ENCODE results near the gene SCRN2. TPM values are rescaled to one million over a fixed set of nuclear protein-coding genes. Genes with fewer than 3 reads are reported as not detected.

SCRN2 gene
- total and polyA plus RNA-seq, 2 experiments from 2014 or later = 40.6 to 45.5 TPM

DNA sequence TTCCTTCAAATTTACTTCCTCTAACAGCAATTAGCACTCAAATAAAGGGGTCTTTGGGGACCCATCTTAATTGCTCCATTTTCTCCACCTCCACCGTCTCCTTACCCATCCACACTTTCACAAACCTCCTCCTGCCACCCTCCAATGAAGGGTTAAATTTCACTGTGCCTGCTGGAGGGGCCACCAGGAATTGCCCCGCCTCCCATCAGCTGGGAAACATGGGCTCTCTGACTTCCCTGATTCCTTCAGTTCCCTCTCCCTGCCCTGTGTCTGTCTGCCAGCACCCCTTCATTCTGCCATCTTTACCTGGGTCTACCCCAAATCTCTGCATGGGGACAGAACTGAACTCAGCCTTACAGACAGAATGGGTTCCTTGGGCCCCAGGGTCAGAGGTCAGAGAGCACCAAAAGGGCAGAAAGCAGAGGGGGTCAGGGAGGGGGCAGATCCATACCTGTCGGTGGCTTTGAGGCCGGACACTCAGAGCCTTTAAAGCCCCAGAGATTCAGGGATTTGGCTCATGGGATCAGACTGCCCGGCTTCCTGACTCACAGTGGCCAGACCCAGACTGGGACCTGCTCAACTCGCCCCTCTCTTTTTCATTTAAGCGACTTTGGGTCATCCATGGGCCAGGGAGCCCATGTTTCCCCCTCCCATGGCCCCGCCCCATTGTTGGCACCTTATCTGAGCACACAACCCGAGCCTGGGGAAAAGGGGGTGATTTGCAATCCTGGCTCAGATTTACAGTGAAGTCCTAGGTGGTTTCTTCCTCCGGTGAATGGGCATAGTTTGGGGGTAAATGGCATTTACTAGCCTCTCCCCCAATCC lies 37.3 kb upstream of the SCRN2 start (continued):
- TF ChIP-seq, protein P1, sequence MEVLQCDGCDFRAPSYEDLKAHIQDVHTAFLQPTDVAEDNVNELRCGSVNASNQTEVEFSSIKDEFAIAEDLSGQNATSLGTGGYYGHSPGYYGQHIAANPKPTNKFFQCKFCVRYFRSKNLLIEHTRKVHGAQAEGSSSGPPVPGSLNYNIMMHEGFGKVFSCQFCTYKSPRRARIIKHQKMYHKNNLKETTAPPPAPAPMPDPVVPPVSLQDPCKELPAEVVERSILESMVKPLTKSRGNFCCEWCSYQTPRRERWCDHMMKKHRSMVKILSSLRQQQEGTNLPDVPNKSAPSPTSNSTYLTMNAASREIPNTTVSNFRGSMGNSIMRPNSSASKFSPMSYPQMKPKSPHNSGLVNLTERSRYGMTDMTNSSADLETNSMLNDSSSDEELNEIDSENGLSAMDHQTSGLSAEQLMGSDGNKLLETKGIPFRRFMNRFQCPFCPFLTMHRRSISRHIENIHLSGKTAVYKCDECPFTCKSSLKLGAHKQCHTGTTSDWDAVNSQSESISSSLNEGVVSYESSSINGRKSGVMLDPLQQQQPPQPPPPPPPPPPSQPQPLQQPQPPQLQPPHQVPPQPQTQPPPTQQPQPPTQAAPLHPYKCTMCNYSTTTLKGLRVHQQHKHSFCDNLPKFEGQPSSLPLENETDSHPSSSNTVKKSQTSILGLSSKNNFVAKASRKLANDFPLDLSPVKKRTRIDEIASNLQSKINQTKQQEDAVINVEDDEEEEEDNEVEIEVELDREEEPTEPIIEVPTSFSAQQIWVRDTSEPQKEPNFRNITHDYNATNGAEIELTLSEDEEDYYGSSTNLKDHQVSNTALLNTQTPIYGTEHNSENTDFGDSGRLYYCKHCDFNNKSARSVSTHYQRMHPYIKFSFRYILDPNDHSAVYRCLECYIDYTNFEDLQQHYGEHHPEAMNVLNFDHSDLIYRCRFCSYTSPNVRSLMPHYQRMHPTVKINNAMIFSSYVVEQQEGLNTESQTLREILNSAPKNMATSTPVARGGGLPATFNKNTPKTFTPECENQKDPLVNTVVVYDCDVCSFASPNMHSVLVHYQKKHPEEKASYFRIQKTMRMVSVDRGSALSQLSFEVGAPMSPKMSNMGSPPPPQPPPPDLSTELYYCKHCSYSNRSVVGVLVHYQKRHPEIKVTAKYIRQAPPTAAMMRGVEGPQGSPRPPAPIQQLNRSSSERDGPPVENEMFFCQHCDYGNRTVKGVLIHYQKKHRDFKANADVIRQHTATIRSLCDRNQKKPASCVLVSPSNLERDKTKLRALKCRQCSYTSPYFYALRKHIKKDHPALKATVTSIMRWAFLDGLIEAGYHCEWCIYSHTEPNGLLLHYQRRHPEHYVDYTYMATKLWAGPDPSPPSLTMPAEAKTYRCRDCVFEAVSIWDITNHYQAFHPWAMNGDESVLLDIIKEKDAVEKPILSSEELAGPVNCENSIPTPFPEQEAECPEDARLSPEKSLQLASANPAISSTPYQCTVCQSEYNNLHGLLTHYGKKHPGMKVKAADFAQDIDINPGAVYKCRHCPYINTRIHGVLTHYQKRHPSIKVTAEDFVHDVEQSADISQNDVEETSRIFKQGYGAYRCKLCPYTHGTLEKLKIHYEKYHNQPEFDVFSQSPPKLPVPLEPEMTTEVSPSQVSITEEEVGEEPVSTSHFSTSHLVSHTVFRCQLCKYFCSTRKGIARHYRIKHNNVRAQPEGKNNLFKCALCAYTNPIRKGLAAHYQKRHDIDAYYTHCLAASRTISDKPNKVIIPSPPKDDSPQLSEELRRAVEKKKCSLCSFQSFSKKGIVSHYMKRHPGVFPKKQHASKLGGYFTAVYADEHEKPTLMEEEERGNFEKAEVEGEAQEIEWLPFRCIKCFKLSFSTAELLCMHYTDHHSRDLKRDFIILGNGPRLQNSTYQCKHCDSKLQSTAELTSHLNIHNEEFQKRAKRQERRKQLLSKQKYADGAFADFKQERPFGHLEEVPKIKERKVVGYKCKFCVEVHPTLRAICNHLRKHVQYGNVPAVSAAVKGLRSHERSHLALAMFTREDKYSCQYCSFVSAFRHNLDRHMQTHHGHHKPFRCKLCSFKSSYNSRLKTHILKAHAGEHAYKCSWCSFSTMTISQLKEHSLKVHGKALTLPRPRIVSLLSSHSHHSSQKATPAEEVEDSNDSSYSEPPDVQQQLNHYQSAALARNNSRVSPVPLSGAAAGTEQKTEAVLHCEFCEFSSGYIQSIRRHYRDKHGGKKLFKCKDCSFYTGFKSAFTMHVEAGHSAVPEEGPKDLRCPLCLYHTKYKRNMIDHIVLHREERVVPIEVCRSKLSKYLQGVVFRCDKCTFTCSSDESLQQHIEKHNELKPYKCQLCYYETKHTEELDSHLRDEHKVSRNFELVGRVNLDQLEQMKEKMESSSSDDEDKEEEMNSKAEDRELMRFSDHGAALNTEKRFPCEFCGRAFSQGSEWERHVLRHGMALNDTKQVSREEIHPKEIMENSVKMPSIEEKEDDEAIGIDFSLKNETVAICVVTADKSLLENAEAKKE (CRISPR knock-in tag; IDR thresholded peaks at IDR 0.05) = no peak
- TF ChIP-seq ZNF331 (CRISPR knock-in tag; IDR thresholded peaks at IDR 0.05; ENCODE audit: low read depth) = no peak
- no peak for TF ChIP-seq CREB1 (CRISPR knock-in tag; IDR thresholded peaks at IDR 0.05; ENCODE audit: low read depth)
- TF ChIP-seq ZNF114 (CRISPR knock-in tag; IDR thresholded peaks at IDR 0.05) = no peak
- TF ChIP-seq JUNB (IDR thresholded peaks at IDR 0.05; ENCODE audit: unreplicated experiment) = no peak

DNA sequence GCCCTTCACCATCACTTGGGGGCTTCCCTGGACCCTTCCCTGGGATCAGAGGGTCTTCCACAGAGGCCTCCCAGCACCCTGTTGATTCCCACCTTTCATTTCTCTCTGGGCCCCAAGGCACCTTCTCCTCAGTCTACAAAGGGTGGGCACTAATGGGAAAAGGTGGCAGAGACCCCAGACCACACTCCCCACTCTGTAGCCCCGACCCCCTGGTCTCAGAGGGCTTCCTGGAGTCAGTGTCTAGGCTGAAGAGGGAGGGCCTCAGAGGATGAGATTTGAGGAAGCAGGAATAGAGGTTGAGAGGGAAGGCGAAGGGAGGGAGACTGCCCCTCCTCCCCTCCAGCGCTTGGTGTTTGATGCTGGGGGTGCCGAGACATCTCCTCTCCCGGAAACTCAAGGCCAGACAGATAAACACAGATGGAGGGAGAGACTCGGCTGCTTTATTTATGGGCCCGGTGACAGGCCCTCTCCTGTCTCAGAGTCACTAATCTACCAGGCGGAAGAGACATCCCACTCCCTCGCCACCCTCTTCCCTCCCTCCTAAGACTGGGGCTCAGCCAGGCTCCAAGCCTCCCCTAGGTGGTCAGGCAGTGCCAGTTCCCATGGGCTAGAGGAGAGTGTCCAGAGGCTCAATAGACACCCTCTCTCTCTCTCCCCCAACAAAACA lies 36.4 kb upstream of the SCRN2 start:
- H3K9me3 Mint-ChIP-seq = no peaks in the 10 kb centered on the region
- peaks cover 27% of the 10 kb centered on the region for H3K27me3 ChIP-seq (ENCODE audit: insufficient read depth)
- H3K4me1 ChIP-seq (ENCODE audit: insufficient read depth) = peaks cover 37% of the 10 kb centered on the region
- H3K4me1 Mint-ChIP-seq = peaks cover 48% of the 10 kb centered on the region
- no peaks in the 10 kb centered on the region for H3K79me2 ChIP-seq (replicated peaks; ENCODE audit: insufficient read depth)
- no peaks in the 10 kb centered on the region; the same call in 1 of the 2 replicates for H4K20me1 ChIP-seq (replicated peaks; ENCODE audit: insufficient read depth)
- no peak overlapping the region for H3K4me3 ChIP-seq
- H3K27ac ChIP-seq (ENCODE audit: low read depth) = no peak overlapping the region
- H3K27me3 Mint-ChIP-seq (ENCODE audit: insufficient read depth, low read depth, poor library complexity) = peaks cover 24% of the 10 kb centered on the region
- no peak overlapping the region for H3K27ac Mint-ChIP-seq
- peaks cover 8% of the 10 kb centered on the region; the same call in 1 of the 2 replicates for H3F3A ChIP-seq (replicated peaks; ENCODE audit: low read depth)
- H2AFZ ChIP-seq = no peak overlapping the region
- H3K4me2 ChIP-seq = no peak overlapping the region
- TF ChIP-seq EZH2phosphoT487 (IDR thresholded peaks at IDR 0.05; ENCODE audit: unreplicated experiment) (no peak), ZNF114 (CRISPR knock-in tag; IDR thresholded peaks at IDR 0.05) (no peak)
- no peaks in the 10 kb centered on the region for H3K36me3 ChIP-seq (ENCODE audit: insufficient read depth)
- no peak for DNase-seq (ENCODE audit: low spot score)
- H3K36me3 Mint-ChIP-seq (ENCODE audit: low read depth) = no peaks in the 10 kb centered on the region
- no peak overlapping the region; the same call in 2 of the 3 replicates for H3K4me3 Mint-ChIP-seq
- ATAC-seq = no peak
- H3K9me2 ChIP-seq (ENCODE audit: insufficient read depth) = no peaks in the 10 kb centered on the region
